H9 (cell line): ENCODE measurements around the gene CCDC169. TPM values are rescaled to one million over a fixed set of nuclear protein-coding genes. Genes with fewer than 3 reads are reported as not detected.
"Not testable (repeated sequence)": the region's sequence is repeated elsewhere in the genome, so short reads cannot be mapped to it uniquely, and the experiment has no call there.

ENCODE experiments used
- DNase-seq: peaks from one replicate; pipeline ENCODE4 v3.0.0-alpha.2; 2017
- H2AFZ ChIP-seq: one replicate; pipeline ENCODE4 v1.6.1; 2013; ENCODE audit warnings: mild to moderate bottlenecking, low read length, control low read depth, moderate library complexity
- H2AK5ac ChIP-seq: 2 replicates; pipeline ENCODE4 v1.6.1; 2013; ENCODE audit warnings: low read length, control low read depth, mixed read lengths; ENCODE audit not compliant: insufficient read length
- H2BK120ac ChIP-seq: one replicate; pipeline ENCODE4 v1.6.1; 2013; ENCODE audit warnings: low read depth, mild to moderate bottlenecking, low read length, control low read depth, inconsistent platforms; ENCODE audit not compliant: poor library complexity, severe bottlenecking
- H2BK12ac ChIP-seq: 2 replicates; pipeline ENCODE4 v1.6.1; 2013; ENCODE audit warnings: low read length, control low read depth, mixed read lengths, low read depth; ENCODE audit not compliant: insufficient read length
- H2BK15ac ChIP-seq: 2 replicates; pipeline ENCODE4 v1.6.1; 2013; ENCODE audit warnings: low read depth, low read length, control low read depth
- H2BK20ac ChIP-seq: one replicate; pipeline ENCODE4 v1.6.1; 2013; ENCODE audit warnings: low read depth, mild to moderate bottlenecking, low read length, control low read depth, inconsistent platforms; ENCODE audit not compliant: poor library complexity, severe bottlenecking
- H2BK5ac ChIP-seq: 2 replicates; pipeline ENCODE4 v1.6.1; 2013; ENCODE audit warnings: low read length, control low read depth, mixed read lengths; ENCODE audit not compliant: insufficient read length
- H3K14ac ChIP-seq: 2 replicates; pipeline ENCODE4 v1.6.1; 2013; ENCODE audit warnings: low read length, control low read depth; ENCODE audit not compliant: insufficient read depth
- H3K18ac ChIP-seq: 2 replicates; pipeline ENCODE4 v1.6.1; 2013; ENCODE audit warnings: low read depth, mild to moderate bottlenecking, mixed read lengths, low read length, control low read depth; ENCODE audit not compliant: insufficient read length
- H3K23ac ChIP-seq: 2 replicates; pipeline ENCODE4 v1.6.1; 2013; ENCODE audit warnings: low read length, control low read depth, mixed read lengths, low read depth; ENCODE audit not compliant: insufficient read length
- H3K23me2 ChIP-seq: 2 replicates; pipeline ENCODE4 v1.6.1; 2013; ENCODE audit warnings: low read depth, mild to moderate bottlenecking, mixed read lengths, low read length, control low read depth; ENCODE audit not compliant: insufficient read length, poor library complexity, severe bottlenecking
- H3K27ac ChIP-seq: 2 replicates; pipeline ENCODE4 v1.5.1; 2013; ENCODE audit warnings: low read length, control low read depth, mixed read lengths, low read depth; ENCODE audit not compliant: insufficient read length
- H3K27me3 ChIP-seq: 2 replicates; pipeline ENCODE4 v1.6.1; 2013; ENCODE audit warnings: low read length, control low read depth, inconsistent platforms; ENCODE audit not compliant: insufficient read depth
- H3K4ac ChIP-seq: 2 replicates; pipeline ENCODE4 v1.6.1; 2013; ENCODE audit warnings: low read depth, mild to moderate bottlenecking, control low read depth, inconsistent platforms, low read length, moderate library complexity
- H3K4me1 ChIP-seq: 2 replicates; pipeline ENCODE4 v1.6.1; 2013; ENCODE audit warnings: low read length, control low read depth, inconsistent platforms; ENCODE audit not compliant: insufficient read depth
- H3K4me2 ChIP-seq: 2 replicates; pipeline ENCODE4 v1.6.1; 2013; ENCODE audit warnings: low read length, control low read depth, mixed read lengths; ENCODE audit not compliant: insufficient read length, insufficient read depth
- H3K56ac ChIP-seq: 2 replicates; pipeline ENCODE4 v1.6.1; 2013; ENCODE audit warnings: low read depth, mild to moderate bottlenecking, mixed read lengths, low read length, control low read depth; ENCODE audit not compliant: insufficient read length
- H3K79me1 ChIP-seq: 2 replicates; pipeline ENCODE4 v1.6.1; 2013; ENCODE audit warnings: low read depth, mild to moderate bottlenecking, moderate library complexity, low read length, control low read depth, inconsistent platforms; ENCODE audit not compliant: insufficient read depth, poor library complexity, severe bottlenecking
- H3K79me2 ChIP-seq: 2 replicates; pipeline ENCODE4 v1.6.1; 2013; ENCODE audit warnings: low read length, control low read depth, inconsistent platforms; ENCODE audit not compliant: insufficient read depth
- H3K9ac ChIP-seq: 2 replicates; pipeline ENCODE4 v1.6.1; 2013; ENCODE audit warnings: low read length, control low read depth, mixed read lengths; ENCODE audit not compliant: insufficient read length; ENCODE audit errors: extremely low read depth
- H3K9me3 ChIP-seq: one replicate; pipeline ENCODE4 v1.6.1; 2013; ENCODE audit warnings: low read depth, low read length, inconsistent platforms; ENCODE audit not compliant: control insufficient read depth
- H3T11ph ChIP-seq: one replicate; pipeline ENCODE4 v1.6.1; 2013; ENCODE audit warnings: mild to moderate bottlenecking, low read length, control low read depth, inconsistent platforms
- H4K20me1 ChIP-seq: one replicate; pipeline ENCODE4 v1.6.1; 2013; ENCODE audit not compliant: control insufficient read depth, insufficient read length, insufficient read depth
- H4K5ac ChIP-seq: 2 replicates; pipeline ENCODE4 v1.6.1; 2013; ENCODE audit warnings: low read depth, mild to moderate bottlenecking, mixed read lengths, low read length, control low read depth; ENCODE audit not compliant: insufficient read length
- H4K8ac ChIP-seq: replicated peaks from 2 replicates; pipeline ENCODE4 v1.6.1; 2013; ENCODE audit warnings: low read length, control low read depth, mixed read lengths, low read depth; ENCODE audit not compliant: insufficient read length
- H4K91ac ChIP-seq: 2 replicates; pipeline ENCODE4 v1.6.1; 2013; ENCODE audit warnings: low read depth, mild to moderate bottlenecking, moderate library complexity, mixed read lengths, low read length, control low read depth; ENCODE audit not compliant: insufficient read length
- H3K27ac Mint-ChIP-seq, 3 experiments: 2 replicates in 2 of 3; 3 replicates in 1 of 3; pipeline ENCODE4 v1.8.0; 2020 to 2021; ENCODE audit warnings: mixed read lengths in 3 of 3, mild to moderate bottlenecking in 1 of 3, moderate library complexity in 1 of 3
- H3K27me3 Mint-ChIP-seq: 2 replicates; pipeline ENCODE4 v1.8.0; 2021; ENCODE audit warnings: low read depth, mild to moderate bottlenecking, moderate library complexity, mixed read lengths
- H3K36me3 Mint-ChIP-seq, 3 experiments: 2 replicates in 2 of 3; 3 replicates in 1 of 3; pipeline ENCODE4 v1.8.0; 2020 to 2021; ENCODE audit warnings: low read depth in 3 of 3, mixed read lengths in 3 of 3; ENCODE audit not compliant: insufficient read depth in 1 of 3
- H3K4me1 Mint-ChIP-seq, 2 experiments: 2 replicates each; pipeline ENCODE4 v1.8.0; 2020; ENCODE audit warnings: mixed read lengths in 2 of 2
- H3K4me3 Mint-ChIP-seq, 2 experiments: 2 replicates in 1 of 2; 3 replicates in 1 of 2; pipeline ENCODE4 v1.8.0; 2020 to 2021; ENCODE audit warnings: mild to moderate bottlenecking in 2 of 2, mixed read lengths in 2 of 2, moderate library complexity in 1 of 2
- H3K9me3 Mint-ChIP-seq, 2 experiments: 2 replicates in 1 of 2; 3 replicates in 1 of 2; pipeline ENCODE4 v1.8.0; 2020; ENCODE audit warnings: mild to moderate bottlenecking in 2 of 2, mixed read lengths in 2 of 2, moderate library complexity in 1 of 2
- CTCF ChIP-seq: fragments of 200-600 bp; sonication (generic); conservative IDR thresholded peaks from 3 replicates; pipeline ENCODE4 v1.8.0; 2021; ENCODE audit warnings: antibody characterized with exemption, mild to moderate bottlenecking
- WGBS: extraction: QIAGEN DNeasy Blood & Tissue Kit; methylation state at CpG from one replicate; pipeline ENCODE4 v1.1.7; 2013; ENCODE audit warnings: missing lambda C conversion rate, low lambda C conversion rate, mixed read lengths; ENCODE audit not compliant: insufficient read length; ENCODE audit errors: extremely low coverage; 5-methylcytosine and 5-hydroxymethylcytosine counted together
- total RNA-seq: library from RNA; stranded (reverse); gene quantifications from 2 replicates; pipeline ENCODE4 v1.2.1, GENCODE V29; 2021

Gene CCDC169
- total RNA-seq, 1 experiment from 2014 or later, result 19.1 TPM

GRCh38 chr13:36323408-36323807 lies 25.8 kb upstream of the CCDC169 start:
- Mint-ChIP-seq H3K27ac (no peak overlapping the region; a peak in 1 of 7 replicates), H3K4me1 (peaks cover 34 to 59% of the 10 kb centered on the region in 2 experiments), H3K36me3 (peaks cover 23 to 69% (median 31%) of the 10 kb centered on the region in 3 experiments), H3K9me3 (peaks cover 0 to 11% of the 10 kb centered on the region in 2 experiments; a peak in 3 of 5 replicates), H3K4me3 (no peak overlapping the region), H3K27me3 (no peaks in the 10 kb centered on the region)
- no peaks in the 10 kb centered on the region for H3K27me3 ChIP-seq
- H3K4me2 ChIP-seq, result no peak overlapping the region
- no peak overlapping the region for H2AK5ac ChIP-seq
- no peaks in the 10 kb centered on the region for H3K79me2 ChIP-seq
- no peak overlapping the region for H3K18ac ChIP-seq
- DNase-seq, result no peak
- H3K79me1 ChIP-seq, result no peaks in the 10 kb centered on the region
- no peak overlapping the region for H2BK120ac ChIP-seq
- no peak overlapping the region for H3K23ac ChIP-seq
- no peak overlapping the region for H3K4ac ChIP-seq
- no peaks in the 10 kb centered on the region for H3K23me2 ChIP-seq
- no peak overlapping the region for H3K56ac ChIP-seq
- no peak overlapping the region for H2BK5ac ChIP-seq
- no peak overlapping the region for H3K14ac ChIP-seq
- no peak overlapping the region for H2BK15ac ChIP-seq
- H4K91ac ChIP-seq, result no peak overlapping the region
- no peak for TF ChIP-seq CTCF
- H3K9ac ChIP-seq, result no peak overlapping the region
- no peak overlapping the region for H3T11ph ChIP-seq
- WGBS, result no CpG with 5 or more reads among the region's 3 CpGs
- no peak overlapping the region for H2BK20ac ChIP-seq
- no peak overlapping the region for H2BK12ac ChIP-seq
- H4K8ac ChIP-seq, result no peak overlapping the region
- H4K5ac ChIP-seq, result no peak overlapping the region
- H3K27ac ChIP-seq, result no peak overlapping the region
- H4K20me1 ChIP-seq, result no peaks in the 10 kb centered on the region
- H3K9me3 ChIP-seq, result no peaks in the 10 kb centered on the region
- peaks cover 17% of the 10 kb centered on the region for H3K4me1 ChIP-seq
- H2AFZ ChIP-seq, result no peak overlapping the region

- not testable (repeated sequence) for H2AK5ac ChIP-seq, H3K27me3 ChIP-seq, H2BK120ac ChIP-seq, H4K20me1 ChIP-seq, H2BK5ac ChIP-seq, H2AFZ ChIP-seq, H4K5ac ChIP-seq, H3K14ac ChIP-seq, H3K27ac ChIP-seq, H4K91ac ChIP-seq, H3T11ph ChIP-seq, DNase-seq, H3K9ac ChIP-seq, H3K23me2 ChIP-seq, H3K79me1 ChIP-seq, H2BK15ac ChIP-seq, H4K8ac ChIP-seq, H3K18ac ChIP-seq, H2BK12ac ChIP-seq, H3K4me3 Mint-ChIP-seq, H3K4me2 ChIP-seq, H3K4ac ChIP-seq, H3K56ac ChIP-seq, H3K9me3 ChIP-seq, H2BK20ac ChIP-seq, H3K23ac ChIP-seq, H3K27me3 Mint-ChIP-seq, H3K79me2 ChIP-seq
- WGBS, result no CpG with 5 or more reads among the region's 6 CpGs
- Mint-ChIP-seq H3K9me3 (peaks cover 27 to 40% of the 10 kb centered on the region in 2 experiments), H3K36me3 (peaks cover 50 to 81% (median 66%) of the 10 kb centered on the region in 3 experiments), H3K4me1 (peaks cover 27 to 55% of the 10 kb centered on the region in 2 experiments), H3K27ac (peak overlapping the region in 1 of 3 experiments; percentile 89; a peak in 2 of 7 replicates)
- peaks cover 15% of the 10 kb centered on the region for H3K4me1 ChIP-seq
Observed at GRCh38 chr13:36319793-36320192, 22.2 kb upstream of the CCDC169 start.
